HEK293 (cell line): ENCODE data around the gene LHX2.

ENCODE experiments used
- CTCF ChIA-PET: fragments of 350-600 bp; formaldehyde crosslinking; extraction: SDS; loops from one replicate; lab custom pipeline; 2021; ENCODE audit warnings: antibody characterized with exemption; lab: Yijun Ruan, JAX
- POLR2A ChIA-PET: fragments of 300-600 bp; formaldehyde crosslinking; extraction: SDS; loops from one replicate; lab custom pipeline; 2020; ENCODE audit warnings: antibody characterized with exemption, inconsistent platforms; lab: Yijun Ruan, JAX
- H3K27ac ChIP-seq: fragments of 200-500 bp; sonication (Bioruptor generic); 2 replicates; pipeline ENCODE4 v1.5.1; 2014; ENCODE audit warnings: low read depth, low read length, control low read depth, inconsistent platforms; ENCODE audit errors: extremely low read depth
- H3K36me3 ChIP-seq, 2 experiments: fragments of 200-500 bp in 1 of 2; sonication (Bioruptor generic) in 1 of 2; 1 replicate in 1 of 2; 2 replicates in 1 of 2; pipeline ENCODE4 v1.5.1; 2014 to 2017; ENCODE audit warnings: inconsistent platforms in 2 of 2, low read length in 2 of 2; ENCODE audit not compliant: control insufficient read depth in 2 of 2, insufficient read depth in 1 of 2
- H3K4me1 ChIP-seq: fragments of 200-500 bp; sonication (Bioruptor generic); 2 replicates; pipeline ENCODE4 v1.5.1; 2014; ENCODE audit warnings: mild to moderate bottlenecking, low read length, inconsistent platforms; ENCODE audit not compliant: control insufficient read depth, insufficient read depth
- H3K4me3 ChIP-seq: 2 replicates; pipeline ENCODE4 v1.5.1; 2011; ENCODE audit warnings: low read depth, mild to moderate bottlenecking, control low read depth, low read length, moderate library complexity
- H3K9me3 ChIP-seq: fragments of 200-500 bp; sonication (Bioruptor generic); 2 replicates; pipeline ENCODE4 v1.5.1; 2014; ENCODE audit warnings: low read depth, low read length, inconsistent platforms; ENCODE audit not compliant: control insufficient read depth, insufficient read depth
- KLF10 ChIP-seq: fragments of 450-650 bp; IDR thresholded peaks from 2 replicates; pipeline ENCODE4 v1.5.1; 2018; ENCODE audit warnings: missing biosample characterization, mild to moderate bottlenecking, missing genetic modification characterization
- OSR2 ChIP-seq: fragments of 450-650 bp; formaldehyde crosslinking; IDR thresholded peaks from 2 replicates; pipeline ENCODE4 v1.5.1; 2016; ENCODE audit warnings: missing biosample characterization, missing genetic modification characterization
- PRDM10 ChIP-seq: fragments of 450-650 bp; formaldehyde crosslinking; IDR thresholded peaks from 2 replicates; pipeline ENCODE4 v1.5.1; 2016; ENCODE audit warnings: missing biosample characterization, missing genetic modification characterization
- PRDM4 ChIP-seq: fragments of 450-650 bp; formaldehyde crosslinking; IDR thresholded peaks from 2 replicates; pipeline ENCODE4 v1.5.1; 2017; ENCODE audit warnings: missing biosample characterization, missing genetic modification characterization
- SALL2 ChIP-seq: fragments of 450-650 bp; formaldehyde crosslinking; IDR thresholded peaks from 2 replicates; pipeline ENCODE4 v1.5.0; 2017; ENCODE audit warnings: missing biosample characterization, mild to moderate bottlenecking, missing genetic modification characterization, borderline replicate concordance
- TSHZ1 ChIP-seq: fragments of 450-650 bp; formaldehyde crosslinking; IDR thresholded peaks from 2 replicates; pipeline ENCODE4 v1.5.1; 2016; ENCODE audit warnings: missing biosample characterization, missing genetic modification characterization, borderline replicate concordance
- YY1 ChIP-seq: fragments of 450-650 bp; formaldehyde crosslinking; IDR thresholded peaks from 2 replicates; pipeline ENCODE4 v1.5.1; 2018; ENCODE audit warnings: missing biosample characterization, missing genetic modification characterization
- ZBTB48 ChIP-seq: fragments of 450-650 bp; formaldehyde crosslinking; IDR thresholded peaks from 2 replicates; pipeline ENCODE4 v1.5.1; 2016; ENCODE audit warnings: missing biosample characterization, missing genetic modification characterization
- ZNF174 ChIP-seq: fragments of 450-650 bp; formaldehyde crosslinking; IDR thresholded peaks from 2 replicates; pipeline ENCODE4 v1.5.0; 2017; ENCODE audit warnings: missing biosample characterization, mild to moderate bottlenecking, missing genetic modification characterization
- ZNF184 ChIP-seq: fragments of 450-650 bp; IDR thresholded peaks from 2 replicates; pipeline ENCODE4 v1.5.1; 2018; ENCODE audit warnings: missing biosample characterization, mild to moderate bottlenecking, missing genetic modification characterization
- ZNF560 ChIP-seq: fragments of 450-650 bp; formaldehyde crosslinking; IDR thresholded peaks from 2 replicates; pipeline ENCODE4 v1.5.1; 2017; ENCODE audit warnings: missing biosample characterization, missing genetic modification characterization, borderline replicate concordance
- ZNF777 ChIP-seq: fragments of 450-650 bp; formaldehyde crosslinking; IDR thresholded peaks from 2 replicates; pipeline ENCODE4 v1.5.1; 2017; ENCODE audit warnings: missing biosample characterization, missing genetic modification characterization, borderline replicate concordance
- ZNF785 ChIP-seq: fragments of 450-650 bp; formaldehyde crosslinking; IDR thresholded peaks from 2 replicates; pipeline ENCODE4 v1.5.1; 2016; ENCODE audit warnings: missing biosample characterization, missing genetic modification characterization
- ZSCAN5A ChIP-seq: fragments of 450-650 bp; formaldehyde crosslinking; IDR thresholded peaks from 2 replicates; pipeline ENCODE4 v1.5.1; 2016; ENCODE audit warnings: missing biosample characterization, missing genetic modification characterization

The LHX2 gene

GRCh38 chr9:124054582-124055227 lies 43.1 kb downstream of the LHX2 start (continued):
- TF ChIP-seq PRDM4 (tag by site-specific recombination) (peak; percentile 47; the same call in 1 of the 2 replicates), ZNF785 (tag by site-specific recombination) (no peak), ZBTB48 (tag by site-specific recombination) (no peak), OSR2 (tag by site-specific recombination) (peak; percentile 100), ZNF174 (tag by site-specific recombination) (no peak)
- TF ChIP-seq, all 188 proteins: peak for 23

- H3K9me3 ChIP-seq, result no peaks in the 10 kb centered on the region
- ChIA-PET POLR2A (no interaction called here), CTCF (no interaction called here)
Observed at GRCh38 chr9:124060844-124061605, 49.5 kb downstream of the LHX2 start.

More at GRCh38 chr9:124060844-124061605, 49.5 kb downstream of the LHX2 start:
- TF ChIP-seq ZNF184 (tag by site-specific recombination) (no peak), PRDM10 (tag by site-specific recombination) (no peak), ZSCAN5A (tag by site-specific recombination) (no peak), SALL2 (tag by site-specific recombination) (no peak), ZNF560 (tag by site-specific recombination) (no peak), KLF10 (tag by site-specific recombination) (no peak), YY1 (tag by site-specific recombination) (no peak), ZNF777 (tag by site-specific recombination) (no peak), TSHZ1 (tag by site-specific recombination) (no peak)
- no peaks in the 10 kb centered on the region for H3K4me1 ChIP-seq
- H3K36me3 ChIP-seq, result no peaks in the 10 kb centered on the region
- H3K4me3 ChIP-seq, result no peak overlapping the region
- H3K27ac ChIP-seq, result no peak overlapping the region
